Fibroblast of upper back skin (primary cell): ENCODE results near the gene TNNT2.

Experiments
- DNase-seq: peaks from one replicate; pipeline ENCODE4 v3.0.0-alpha.2; 2013

Gene TNNT2

GRCh38 chr1:201310251-201310985 lies 67.1 kb downstream of the TNNT2 start:
- no peak for DNase-seq

GRCh38 chr1:201309416-201309815 lies 68.1 kb downstream of the TNNT2 start:
- peak; percentile 45 for DNase-seq
